LoVo (cell line): ENCODE measurements around the gene DNAAF5.

Source experiments
- DNase-seq: peaks from one replicate; pipeline ENCODE4 v3.0.0-alpha.2; 2016; ENCODE audit warnings: low spot score

DNAAF5 gene

GRCh38 chr7:815284-816216 lies 89.1 kb downstream of the DNAAF5 start:
- DNase-seq, result no peak

- peak; percentile 100 for DNase-seq
Observed at GRCh38 chr7:816300-816750, 89.8 kb downstream of the DNAAF5 start.

GRCh38 chr7:816751-817671 lies 90.5 kb downstream of the DNAAF5 start:
- peak; percentile 24 for DNase-seq

GRCh38 chr7:818031-818699 lies 91.7 kb downstream of the DNAAF5 start:
- DNase-seq, result peak; percentile 53

GRCh38 chr7:820341-820740 lies 93.8 kb downstream of the DNAAF5 start:
- DNase-seq, result no peak

- DNase-seq, result no peak
Observed at GRCh38 chr7:821688-822087, 95.2 kb downstream of the DNAAF5 start.

GRCh38 chr7:822692-823276 lies 96.3 kb downstream of the DNAAF5 start:
- no peak for DNase-seq

GRCh38 chr7:823649-824048 lies 97.2 kb downstream of the DNAAF5 start:
- no peak for DNase-seq

- DNase-seq, result no peak
Observed at GRCh38 chr7:824081-824480, 97.6 kb downstream of the DNAAF5 start.

GRCh38 chr7:824664-825063 lies 98.2 kb downstream of the DNAAF5 start:
- DNase-seq, result no peak

- DNase-seq, result no peak
Observed at GRCh38 chr7:825386-825785, 98.9 kb downstream of the DNAAF5 start.

GRCh38 chr7:826230-826917 lies 99.9 kb downstream of the DNAAF5 start:
- no peak for DNase-seq

GRCh38 chr7:828793-829561 lies 102.5 kb downstream of the DNAAF5 start:
- DNase-seq, result no peak

- DNase-seq, result no peak
Observed at GRCh38 chr7:830069-830468, 103.6 kb downstream of the DNAAF5 start.

- DNase-seq, result peak; percentile 89
Observed at GRCh38 chr7:831596-832166, 105.2 kb downstream of the DNAAF5 start.

- peak; percentile 89 for DNase-seq
Observed at GRCh38 chr7:832167-832967, 105.9 kb downstream of the DNAAF5 start, which contains the start of gene SUN1. Gene SUN1 (plus strand): TSS chr7:832476. CDS start chr7:832525, 49 bp downstream.

- no peak for DNase-seq
Observed at GRCh38 chr7:832968-833424, 106.5 kb downstream of the DNAAF5 start.

GRCh38 chr7:833601-834258 lies 107.2 kb downstream of the DNAAF5 start:
- DNase-seq, result no peak
